Measurements from ENCODE around the gene KRT26. TPM values are rescaled to one million over a fixed set of nuclear protein-coding genes. Genes with fewer than 3 reads are reported as not detected.
A peak's percentile ranks its signal among the peaks of the same experiment; 100 is the strongest.

Gene KRT26
- total RNA-seq, 4 donors from 2014 or later, result not detected

DNA sequence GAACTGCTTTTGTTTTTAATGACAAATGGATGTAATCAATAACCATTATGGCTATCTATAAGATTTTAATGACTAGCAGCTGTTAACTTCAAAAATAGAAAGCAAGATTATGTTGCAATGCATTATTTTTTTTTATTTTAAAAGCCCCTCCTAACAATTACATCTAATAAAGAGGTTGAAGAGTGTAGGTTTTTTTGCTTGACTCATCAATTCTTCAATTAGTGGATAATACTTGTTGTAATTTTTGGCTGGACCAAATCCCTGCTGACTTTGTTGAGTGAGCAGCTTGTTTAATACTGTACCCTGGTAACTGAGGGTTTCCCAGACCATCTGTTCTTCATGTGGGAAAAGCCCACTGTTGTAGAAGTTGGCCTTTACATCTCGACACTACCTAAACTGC is 41.0 kb downstream of the KRT26 start:
- Histone ChIP-seq H3K4me3 (no peak overlapping the region), H3K36me3 (no peaks in the 10 kb centered on the region), H3K27me3 (no peaks in the 10 kb centered on the region), H3K9me3 (no peaks in the 10 kb centered on the region), H3K4me1 (no peaks in the 10 kb centered on the region), H3K27ac (no peak overlapping the region)
- intact Hi-C loops (cut with DNase I; ENCODE audit: low total_unique reads), result no loop called here
- no peak for DNase-seq
- TF ChIP-seq, protein P1, sequence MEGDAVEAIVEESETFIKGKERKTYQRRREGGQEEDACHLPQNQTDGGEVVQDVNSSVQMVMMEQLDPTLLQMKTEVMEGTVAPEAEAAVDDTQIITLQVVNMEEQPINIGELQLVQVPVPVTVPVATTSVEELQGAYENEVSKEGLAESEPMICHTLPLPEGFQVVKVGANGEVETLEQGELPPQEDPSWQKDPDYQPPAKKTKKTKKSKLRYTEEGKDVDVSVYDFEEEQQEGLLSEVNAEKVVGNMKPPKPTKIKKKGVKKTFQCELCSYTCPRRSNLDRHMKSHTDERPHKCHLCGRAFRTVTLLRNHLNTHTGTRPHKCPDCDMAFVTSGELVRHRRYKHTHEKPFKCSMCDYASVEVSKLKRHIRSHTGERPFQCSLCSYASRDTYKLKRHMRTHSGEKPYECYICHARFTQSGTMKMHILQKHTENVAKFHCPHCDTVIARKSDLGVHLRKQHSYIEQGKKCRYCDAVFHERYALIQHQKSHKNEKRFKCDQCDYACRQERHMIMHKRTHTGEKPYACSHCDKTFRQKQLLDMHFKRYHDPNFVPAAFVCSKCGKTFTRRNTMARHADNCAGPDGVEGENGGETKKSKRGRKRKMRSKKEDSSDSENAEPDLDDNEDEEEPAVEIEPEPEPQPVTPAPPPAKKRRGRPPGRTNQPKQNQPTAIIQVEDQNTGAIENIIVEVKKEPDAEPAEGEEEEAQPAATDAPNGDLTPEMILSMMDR (IDR thresholded peaks at IDR 0.05), result no peak
- TF ChIP-seq POLR2A (IDR thresholded peaks at IDR 0.05), result no peak

DNA sequence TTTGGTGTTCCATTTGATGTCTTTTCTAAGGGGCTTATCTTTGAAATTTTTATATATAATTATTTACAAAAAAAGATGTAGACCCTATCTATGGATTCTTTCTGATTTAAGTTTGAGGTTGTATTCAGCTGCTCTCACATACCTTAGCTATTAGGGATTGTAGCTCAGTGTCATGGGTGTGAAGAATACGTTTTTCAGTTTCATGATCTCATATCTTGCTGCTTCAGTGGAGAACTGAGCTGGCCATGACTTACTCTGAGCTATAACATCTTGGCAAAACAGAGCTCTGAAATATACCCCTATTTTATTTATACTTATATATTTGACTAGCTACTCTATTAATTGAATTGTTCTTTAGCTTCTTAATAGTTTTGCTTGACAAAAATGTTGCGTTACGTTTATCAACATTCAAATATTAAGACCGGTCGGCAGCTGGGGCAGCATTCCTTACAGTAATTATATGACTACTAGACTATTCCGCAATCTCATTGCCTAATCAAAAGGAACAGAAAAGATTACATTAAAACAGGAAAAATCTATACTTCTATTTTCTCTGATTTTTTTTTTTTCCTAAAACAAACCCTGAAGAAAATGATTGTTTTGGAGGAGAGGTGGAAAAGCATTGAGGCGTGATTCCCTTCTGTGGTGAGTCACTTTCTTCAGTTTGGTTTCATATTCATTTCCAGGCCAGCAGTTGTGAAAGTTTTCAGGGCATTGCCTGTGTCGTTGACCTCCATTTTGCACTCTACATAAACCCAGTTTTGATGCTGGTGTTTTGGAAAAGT is 44.4 kb downstream of the KRT26 start:
- no peak for TF ChIP-seq POLR2A (IDR thresholded peaks at IDR 0.05)
- TF ChIP-seq, protein P1 (IDR thresholded peaks at IDR 0.05), result no peak
- H3K27ac ChIP-seq, result no peak overlapping the region
- H3K36me3 ChIP-seq, result no peaks in the 10 kb centered on the region
- no peaks in the 10 kb centered on the region for H3K4me1 ChIP-seq
- H3K9me3 ChIP-seq, result no peaks in the 10 kb centered on the region
- DNase-seq, result no peak
- no peaks in the 10 kb centered on the region for H3K27me3 ChIP-seq
- intact Hi-C loops (cut with DNase I; ENCODE audit: low total_unique reads), result no loop called here
- H3K4me3 ChIP-seq, result no peak overlapping the region

DNA sequence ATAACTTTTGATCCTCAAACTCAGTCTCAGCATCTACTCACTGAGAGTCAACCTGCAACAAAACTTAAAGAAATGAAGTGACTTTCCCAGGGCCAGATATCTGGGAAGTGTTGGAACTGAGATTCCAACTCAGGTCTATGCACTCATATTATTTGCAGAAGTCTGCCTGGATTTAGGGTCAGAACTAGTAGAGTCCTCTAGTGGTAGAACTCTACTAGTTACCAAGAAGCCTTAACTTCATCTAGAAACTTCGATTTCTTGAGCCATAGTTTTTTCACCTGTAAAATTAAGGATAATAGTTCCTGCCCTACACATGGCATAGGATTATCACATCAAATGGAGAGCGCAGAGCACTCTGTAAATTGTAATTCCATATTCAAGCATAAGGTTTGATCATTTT is 45.1 kb downstream of the KRT26 start:
- H3K36me3 ChIP-seq, result no peaks in the 10 kb centered on the region
- no peak overlapping the region for H3K27ac ChIP-seq
- TF ChIP-seq, protein P1 (IDR thresholded peaks at IDR 0.05), result peak in 3 of 4 experiments; percentile 21 to 30 (median 27)
- TF ChIP-seq POLR2A (IDR thresholded peaks at IDR 0.05), result no peak
- no peaks in the 10 kb centered on the region for H3K27me3 ChIP-seq
- no peak for DNase-seq
- H3K4me1 ChIP-seq, result no peaks in the 10 kb centered on the region
- intact Hi-C loops (cut with DNase I; ENCODE audit: low total_unique reads), result no loop called here
- no peaks in the 10 kb centered on the region for H3K9me3 ChIP-seq
- H3K4me3 ChIP-seq, result no peak overlapping the region

DNA sequence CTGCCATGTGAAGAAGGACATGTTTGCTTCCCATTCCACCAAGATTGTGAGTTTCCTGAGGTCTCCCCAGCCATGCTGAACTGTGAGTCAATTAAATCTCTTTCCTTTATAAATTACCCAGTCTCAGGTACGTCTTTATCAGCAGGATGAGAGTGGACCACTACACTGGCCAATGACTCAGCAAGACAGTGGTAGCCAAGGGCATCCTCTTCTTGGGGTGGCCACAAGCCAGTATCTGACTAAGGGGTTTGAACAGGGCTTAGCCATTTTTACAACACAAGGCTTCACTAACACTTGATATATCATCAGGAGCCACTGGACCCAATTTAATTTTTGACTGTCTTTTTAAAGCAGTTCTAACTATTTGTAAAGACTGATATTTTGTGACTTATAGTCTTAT is 47.3 kb downstream of the KRT26 start:
- no peak for TF ChIP-seq POLR2A (IDR thresholded peaks at IDR 0.05)
- TF ChIP-seq, protein P1 (IDR thresholded peaks at IDR 0.05), result no peak

GRCh38 chr17:40722241-40722640 is 49.8 kb downstream of the KRT26 start:
- no peaks in the 10 kb centered on the region for H3K36me3 ChIP-seq
- TF ChIP-seq, protein P1 (IDR thresholded peaks at IDR 0.05), result no peak
- TF ChIP-seq POLR2A (IDR thresholded peaks at IDR 0.05), result no peak
- H3K9me3 ChIP-seq, result no peaks in the 10 kb centered on the region
- no peak for DNase-seq
- intact Hi-C loops (cut with DNase I; ENCODE audit: low total_unique reads), result no loop called here
- peak overlapping the region; percentile 34 to 74 for H3K27ac ChIP-seq
- H3K4me1 ChIP-seq, result peaks cover 0 to 5% of the 10 kb centered on the region in 2 donors
- H3K27me3 ChIP-seq, result no peaks in the 10 kb centered on the region
- no peak overlapping the region for H3K4me3 ChIP-seq

More for the DNA sequence above, 47.3 kb downstream of the KRT26 start:
- intact Hi-C loops (cut with DNase I; ENCODE audit: low total_unique reads), result no loop called here
- DNase-seq, result no peak
- Histone ChIP-seq H3K4me3 (no peak overlapping the region), H3K9me3 (no peaks in the 10 kb centered on the region), H3K27me3 (no peaks in the 10 kb centered on the region), H3K27ac (no peak overlapping the region), H3K36me3 (no peaks in the 10 kb centered on the region), H3K4me1 (peaks cover 0 to 5% of the 10 kb centered on the region in 2 donors)

Data from uterus (tissue), 4 donors.